H1 (cell line): ENCODE measurements around the gene SKAP1. TPM values are rescaled to one million over a fixed set of nuclear protein-coding genes. Genes with fewer than 3 reads are reported as not detected.

Source experiments
- CHD7 ChIP-seq: fragments of 300-600 bp; sonication (generic); IDR thresholded peaks from 2 replicates; pipeline ENCODE4 v1.7.1; 2012; ENCODE audit warnings: low read length, moderate library complexity, mild to moderate bottlenecking, inconsistent platforms; ENCODE audit not compliant: insufficient replicate concordance
- POLR2A ChIP-seq, 2 experiments: IDR thresholded peaks; 1 replicate in 1 of 2; 2 replicates in 1 of 2; pipeline ENCODE4 v1.6.1; 2011; ENCODE audit warnings: low read depth in 2 of 2, low read length in 2 of 2, mild to moderate bottlenecking in 2 of 2; ENCODE audit errors: control extremely low read depth in 1 of 2
- TAF7 ChIP-seq: optimal IDR thresholded peaks from 2 replicates; pipeline ENCODE3; 2011; ENCODE audit warnings: low read depth, mild to moderate bottlenecking, inconsistent platforms, low read length, moderate library complexity, borderline replicate concordance
- polyA plus RNA-seq, 7 experiments: library from polyadenylated mRNA; depleted of rRNA in 3 of 7; stranded (reverse) in 5 of 7; unstranded in 2 of 7; fragments of >200 nt in 5 of 7; fragments of 200-250 nt in 2 of 7; gene quantifications; 1 replicate in 5 of 7; 2 replicates in 1 of 7; 4 replicates in 1 of 7; pipeline versions ENCODE4 v1.2.1 to v1.2.3, GENCODE V29; 2011 to 2013; ENCODE audit warnings: missing spikeins in 2 of 7, mixed read lengths in 2 of 7
- total RNA-seq: library from RNA; stranded (reverse); fragmentation: NEBNext Ultra II Directional; extraction: Animal tissue kit (Norgen Biotek cat#: 25700); gene quantifications from 2 replicates; pipeline ENCODE4 v1.2.1, GENCODE V29; 2021

Gene SKAP1
- total and polyA plus RNA-seq, 2 of the 8 experiments (the other 6 are each of a cell fraction or from before 2014, with no cell fraction given), result not detected

GRCh38 chr17:48440669-48441068 is 10.7 kb upstream of the SKAP1 start (continued):
- TF ChIP-seq CHD7 (no peak), TAF7 (no peak), POLR2A (IDR thresholded peaks at IDR 0.05; ENCODE audit: control extremely low read depth in 1 of 2, low read depth in 2 of 2, low read length in 2 of 2) (no peak)
